ENCODE data around the gene FOXB1. TPM values are rescaled to one million over a fixed set of nuclear protein-coding genes. Genes with fewer than 3 reads are reported as not detected.

FOXB1 gene
- total RNA-seq, 1 experiment from 2014 or later, result 2.7 TPM

DNA sequence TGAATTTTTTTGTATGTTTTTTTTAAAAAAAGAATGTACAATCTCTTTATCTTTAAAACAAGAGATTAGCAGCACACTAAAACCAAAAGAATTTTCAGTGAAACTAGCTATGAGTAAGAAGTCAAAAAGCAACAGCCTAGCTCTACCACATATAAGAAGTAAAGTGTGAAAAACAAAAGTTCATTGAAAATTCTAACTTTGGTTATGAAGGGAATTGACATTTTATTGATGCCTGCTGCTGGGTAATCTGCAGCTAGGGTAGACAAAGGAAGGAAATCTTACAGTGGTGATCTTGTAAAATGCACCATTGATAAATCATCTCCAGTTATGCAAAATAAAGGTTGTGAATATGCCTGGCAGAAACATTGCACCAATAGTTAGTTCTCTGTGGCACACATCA is 37.8 kb upstream of the FOXB1 start:
- intact Hi-C loops (cut with micrococcal nuclease; ENCODE audit: unreplicated experiment), result no loop called here
- DNase-seq, result no peak
- no peaks in the 10 kb centered on the region for H3K4me1 ChIP-seq (replicated peaks; ENCODE audit: insufficient read depth)
- no peak overlapping the region for H3K27ac ChIP-seq
- BruUV-seq (replicated peaks), result no TSS peak
- H2AFZ ChIP-seq, result no peak overlapping the region
- no peak overlapping the region for H3K4me2 ChIP-seq
- no peaks in the 10 kb centered on the region for H3K79me2 ChIP-seq (ENCODE audit: low read depth)
- H4K20me1 ChIP-seq (ENCODE audit: insufficient read depth), result no peaks in the 10 kb centered on the region
- H3K27me3 ChIP-seq (ENCODE audit: insufficient read depth, low read depth), result no peaks in the 10 kb centered on the region
- H3K36me3 ChIP-seq (ENCODE audit: low read depth), result no peaks in the 10 kb centered on the region
- CTCF ChIA-PET, result no interaction called here
- H3K9me3 ChIP-seq (ENCODE audit: insufficient read depth, low read depth), result no peaks in the 10 kb centered on the region
- no peak for TF ChIP-seq CTCF (conservative IDR thresholded peaks at IDR 0.05)
- no peak for TF ChIP-seq EZH2 (IDR thresholded peaks at IDR 0.05; ENCODE audit: low read depth)
- no peak overlapping the region for H3K4me3 ChIP-seq
- H3K9me2 ChIP-seq (ENCODE audit: insufficient read depth), result no peaks in the 10 kb centered on the region
- POLR2A ChIA-PET (ENCODE audit: unreplicated experiment), result no interaction called here
- no peaks in the 10 kb centered on the region for H3F3A ChIP-seq (ENCODE audit: insufficient read depth, low read depth)

- intact Hi-C loops (cut with micrococcal nuclease; ENCODE audit: unreplicated experiment), result no loop called here
- H4K20me1 ChIP-seq (ENCODE audit: insufficient read depth), result no peaks in the 10 kb centered on the region
- H2AFZ ChIP-seq, result no peak overlapping the region
- H3K9me3 ChIP-seq (ENCODE audit: insufficient read depth, low read depth), result no peaks in the 10 kb centered on the region
- H3F3A ChIP-seq (ENCODE audit: insufficient read depth, low read depth), result no peaks in the 10 kb centered on the region
- ChIA-PET POLR2A (ENCODE audit: unreplicated experiment) (interaction anchor here (0.6 kb wide), 1 partner anchor 19 kb away, joined by 3 read pairs; no protein-coding TSS in a partner anchor), CTCF (no interaction called here)
- no peak overlapping the region for H3K4me3 ChIP-seq
- no peaks in the 10 kb centered on the region for H3K27me3 ChIP-seq (ENCODE audit: insufficient read depth, low read depth)
- no peak for DNase-seq
- no peaks in the 10 kb centered on the region for H3K79me2 ChIP-seq (ENCODE audit: low read depth)
- H3K9me2 ChIP-seq (ENCODE audit: insufficient read depth), result no peaks in the 10 kb centered on the region
- H3K4me1 ChIP-seq (replicated peaks; ENCODE audit: insufficient read depth), result no peaks in the 10 kb centered on the region
- no TSS peak for BruUV-seq (replicated peaks)
- no peak overlapping the region for H3K4me2 ChIP-seq
- TF ChIP-seq CTCF (conservative IDR thresholded peaks at IDR 0.05), result no peak
- TF ChIP-seq EZH2 (IDR thresholded peaks at IDR 0.05; ENCODE audit: low read depth), result no peak
- no peak overlapping the region for H3K27ac ChIP-seq
- no peaks in the 10 kb centered on the region for H3K36me3 ChIP-seq (ENCODE audit: low read depth)
Measured at GRCh38 chr15:59968314-59968713, 35.8 kb upstream of the FOXB1 start.

GRCh38 chr15:59972241-59972640 is 31.9 kb upstream of the FOXB1 start:
- no peak overlapping the region for H3K4me2 ChIP-seq
- no peaks in the 10 kb centered on the region for H3K4me1 ChIP-seq (replicated peaks; ENCODE audit: insufficient read depth)
- no peaks in the 10 kb centered on the region for H4K20me1 ChIP-seq (ENCODE audit: insufficient read depth)
- no peak for DNase-seq
- intact Hi-C loops (cut with micrococcal nuclease; ENCODE audit: unreplicated experiment), result no loop called here
- H3K79me2 ChIP-seq (ENCODE audit: low read depth), result no peaks in the 10 kb centered on the region
- no peak overlapping the region for H3K27ac ChIP-seq
- POLR2A ChIA-PET (ENCODE audit: unreplicated experiment), result no interaction called here
- no peaks in the 10 kb centered on the region for H3K9me3 ChIP-seq (ENCODE audit: insufficient read depth, low read depth)
- no peaks in the 10 kb centered on the region for H3F3A ChIP-seq (ENCODE audit: insufficient read depth, low read depth)
- CTCF ChIA-PET, result no interaction called here
- no peaks in the 10 kb centered on the region for H3K27me3 ChIP-seq (ENCODE audit: insufficient read depth, low read depth)
- no peak overlapping the region for H3K4me3 ChIP-seq
- no peaks in the 10 kb centered on the region for H3K9me2 ChIP-seq (ENCODE audit: insufficient read depth)
- H2AFZ ChIP-seq, result no peak overlapping the region
- no TSS peak for BruUV-seq (replicated peaks)
- TF ChIP-seq CTCF (conservative IDR thresholded peaks at IDR 0.05), result no peak
- no peak for TF ChIP-seq EZH2 (IDR thresholded peaks at IDR 0.05; ENCODE audit: low read depth)
- H3K36me3 ChIP-seq (ENCODE audit: low read depth), result no peaks in the 10 kb centered on the region
